ENCODE data around the gene MC2R.

Gene MC2R

GRCh38 chr18:13892098-13892497, 23.2 kb downstream of the MC2R start:
- no peak for DNase-seq

- no peak for DNase-seq
These were observed 24.5 kb downstream of the MC2R start for GRCh38 chr18:13890761-13891361.

- no peak for DNase-seq
These were observed 25.7 kb downstream of the MC2R start for GRCh38 chr18:13889671-13890070.

GRCh38 chr18:13888191-13888716, 27.1 kb downstream of the MC2R start:
- DNase-seq: no peak

GRCh38 chr18:13885009-13885408, 30.3 kb downstream of the MC2R start:
- DNase-seq: no peak

GRCh38 chr18:13879937-13880336, 35.4 kb downstream of the MC2R start:
- no peak for DNase-seq

- DNase-seq: no peak
These were observed 35.8 kb downstream of the MC2R start for GRCh38 chr18:13879492-13879891.

GRCh38 chr18:13878857-13879256, 36.5 kb downstream of the MC2R start:
- DNase-seq: no peak

GRCh38 chr18:13877157-13877556, 38.2 kb downstream of the MC2R start:
- DNase-seq: no peak

GRCh38 chr18:13874558-13874957, 40.8 kb downstream of the MC2R start:
- no peak for DNase-seq

GRCh38 chr18:13872932-13873331, 42.4 kb downstream of the MC2R start:
- DNase-seq: no peak

GRCh38 chr18:13872373-13872772, 43.0 kb downstream of the MC2R start:
- no peak for DNase-seq

- DNase-seq: no peak
These were observed 43.6 kb downstream of the MC2R start for GRCh38 chr18:13871701-13872100.

- DNase-seq: no peak
These were observed 46.6 kb downstream of the MC2R start for GRCh38 chr18:13868501-13869271.

- DNase-seq: peak; percentile 11
These were observed 52.4 kb downstream of the MC2R start for GRCh38 chr18:13862898-13863297.

- DNase-seq: no peak
These were observed 65.5 kb downstream of the MC2R start for GRCh38 chr18:13849791-13850190.

GRCh38 chr18:13836559-13836958, 78.8 kb downstream of the MC2R start:
- DNase-seq: no peak

- no peak for DNase-seq
These were observed 80.1 kb downstream of the MC2R start for GRCh38 chr18:13835202-13835601.

- DNase-seq: no peak
These were observed 80.8 kb downstream of the MC2R start for GRCh38 chr18:13834496-13835015.
